ENCODE data around the gene BET1L.

Gene BET1L

GRCh38 chr11:207863-208180 is 623 bp upstream of the BET1L start:
- under 1% methylated on average over 16 of the region's 27 CpGs for WGBS (ENCODE audit: insufficient coverage)
- Histone ChIP-seq H3K4me3 (ENCODE audit: control insufficient read depth in 1 of 7, extremely low read depth in 1 of 7, insufficient read depth in 4 of 7, low read depth in 2 of 7, low read length in 6 of 7) (peak overlapping the region; percentile 79 to 99 (median 92)), H3K36me3 (ENCODE audit: control insufficient read depth in 4 of 4, insufficient read depth in 4 of 4, low read length in 3 of 4) (peaks cover 10 to 62% (median 49%) of the 10 kb centered on the region in 4 experiments), H3K4me1 (ENCODE audit: control extremely low read depth in 1 of 4, control insufficient read depth in 4 of 4, insufficient read depth in 4 of 4, low read length in 3 of 4) (peaks cover 9 to 56% (median 48%) of the 10 kb centered on the region in 4 experiments), H3K27ac (ENCODE audit: insufficient read depth in 1 of 2, low read depth in 1 of 2, low read length in 2 of 2, poor library complexity in 1 of 2, severe bottlenecking in 2 of 2) (peak overlapping the region; percentile 92 to 97), H3K27me3 (replicated peaks in 2 of 5; ENCODE audit: control insufficient read depth in 4 of 5, insufficient read depth in 5 of 5, low read length in 4 of 5) (no peaks in the 10 kb centered on the region), H3K9me3 (ENCODE audit: control extremely low read depth in 1 of 5, control insufficient read depth in 4 of 5, insufficient read depth in 2 of 5, low read depth in 1 of 5, low read length in 4 of 5) (no peaks in the 10 kb centered on the region)
- DNase-seq, result no peak
- CTCF ChIA-PET, result interaction anchor here (1.0 to 1.9 kb wide), 6 partner anchors 9 to 241 kb away, joined by 3 to 5 read pairs (median 3); no protein-coding TSS in a partner anchor
- POLR2A ChIA-PET, result interaction anchor here (0.7 to 1.5 kb wide), 4 partner anchors 9 to 43 kb away, joined by 3 to 11 read pairs (median 4); partner anchors contain the start of genes PSMD13 and SIRT3

GRCh38 chr11:206526-207207 is 532 bp downstream of the BET1L start:
- Histone ChIP-seq H3K27ac (ENCODE audit: insufficient read depth in 1 of 2, low read depth in 1 of 2, low read length in 2 of 2, poor library complexity in 1 of 2, severe bottlenecking in 2 of 2) (peak overlapping the region; percentile 56 to 90), H3K36me3 (ENCODE audit: control insufficient read depth in 4 of 4, insufficient read depth in 4 of 4, low read length in 3 of 4) (peaks cover 7 to 51% (median 38%) of the 10 kb centered on the region in 4 experiments), H3K9me3 (ENCODE audit: control extremely low read depth in 1 of 5, control insufficient read depth in 4 of 5, insufficient read depth in 2 of 5, low read depth in 1 of 5, low read length in 4 of 5) (no peaks in the 10 kb centered on the region), H3K4me3 (ENCODE audit: control insufficient read depth in 1 of 7, extremely low read depth in 1 of 7, insufficient read depth in 4 of 7, low read depth in 2 of 7, low read length in 6 of 7) (peak overlapping the region; percentile 71 to 99 (median 85)), H3K4me1 (ENCODE audit: control extremely low read depth in 1 of 4, control insufficient read depth in 4 of 4, insufficient read depth in 4 of 4, low read length in 3 of 4) (peaks cover 13 to 67% (median 59%) of the 10 kb centered on the region in 4 experiments), H3K27me3 (replicated peaks in 2 of 5; ENCODE audit: control insufficient read depth in 4 of 5, insufficient read depth in 5 of 5, low read length in 4 of 5) (no peaks in the 10 kb centered on the region)
- peak in 2 of 3 donors; percentile 35 to 40 for DNase-seq
- POLR2A ChIA-PET, result interaction anchor here (0.6 to 1.5 kb wide), 4 partner anchors 30 to 62 kb away, joined by 3 to 11 read pairs (median 4); partner anchors contain the start of genes PSMD13 and SIRT3
- CTCF ChIA-PET, result interaction anchor here (0.9 to 1.9 kb wide), 5 partner anchors 11 to 47 kb away, joined by 3 to 5 read pairs (median 3); no protein-coding TSS in a partner anchor
- WGBS (ENCODE audit: insufficient coverage), result 1% methylated on average over 37 of the region's 39 CpGs

- Histone ChIP-seq H3K27me3 (replicated peaks in 2 of 5; ENCODE audit: control insufficient read depth in 4 of 5, insufficient read depth in 5 of 5, low read length in 4 of 5) (no peaks in the 10 kb centered on the region), H3K36me3 (ENCODE audit: control insufficient read depth in 4 of 4, insufficient read depth in 4 of 4, low read length in 3 of 4) (peaks cover 4 to 45% (median 31%) of the 10 kb centered on the region in 4 experiments), H3K27ac (ENCODE audit: insufficient read depth in 1 of 2, low read depth in 1 of 2, low read length in 2 of 2, poor library complexity in 1 of 2, severe bottlenecking in 2 of 2) (peak overlapping the region in 1 of 2 experiments; percentile 90), H3K4me1 (ENCODE audit: control extremely low read depth in 1 of 4, control insufficient read depth in 4 of 4, insufficient read depth in 4 of 4, low read length in 3 of 4) (peaks cover 13 to 72% (median 64%) of the 10 kb centered on the region in 4 experiments), H3K9me3 (ENCODE audit: control extremely low read depth in 1 of 5, control insufficient read depth in 4 of 5, insufficient read depth in 2 of 5, low read depth in 1 of 5, low read length in 4 of 5) (no peaks in the 10 kb centered on the region), H3K4me3 (ENCODE audit: control insufficient read depth in 1 of 7, extremely low read depth in 1 of 7, insufficient read depth in 4 of 7, low read depth in 2 of 7, low read length in 6 of 7) (peak overlapping the region in 5 of 7 experiments; percentile 73 to 99 (median 86))
- no peak for DNase-seq
- ChIA-PET POLR2A (interaction anchor here (0.6 kb wide), 1 partner anchor 63 kb away, joined by 3 read pairs; no protein-coding TSS in a partner anchor), CTCF (no interaction called here)
- WGBS (ENCODE audit: insufficient coverage), result 88% methylated on average over 5 of the region's 7 CpGs
Observed at GRCh38 chr11:206002-206384, 1.2 kb downstream of the BET1L start.

- POLR2A ChIA-PET, result no interaction called here
- peaks cover 13 to 77% (median 64%) of the 10 kb centered on the region in 4 experiments for H3K4me1 ChIP-seq (ENCODE audit: control extremely low read depth in 1 of 4, control insufficient read depth in 4 of 4, insufficient read depth in 4 of 4, low read length in 3 of 4)
- 97% methylated on average over 14 of the region's 16 CpGs for WGBS (ENCODE audit: insufficient coverage)
Observed at GRCh38 chr11:205221-206001, 1.8 kb downstream of the BET1L start.

DNA sequence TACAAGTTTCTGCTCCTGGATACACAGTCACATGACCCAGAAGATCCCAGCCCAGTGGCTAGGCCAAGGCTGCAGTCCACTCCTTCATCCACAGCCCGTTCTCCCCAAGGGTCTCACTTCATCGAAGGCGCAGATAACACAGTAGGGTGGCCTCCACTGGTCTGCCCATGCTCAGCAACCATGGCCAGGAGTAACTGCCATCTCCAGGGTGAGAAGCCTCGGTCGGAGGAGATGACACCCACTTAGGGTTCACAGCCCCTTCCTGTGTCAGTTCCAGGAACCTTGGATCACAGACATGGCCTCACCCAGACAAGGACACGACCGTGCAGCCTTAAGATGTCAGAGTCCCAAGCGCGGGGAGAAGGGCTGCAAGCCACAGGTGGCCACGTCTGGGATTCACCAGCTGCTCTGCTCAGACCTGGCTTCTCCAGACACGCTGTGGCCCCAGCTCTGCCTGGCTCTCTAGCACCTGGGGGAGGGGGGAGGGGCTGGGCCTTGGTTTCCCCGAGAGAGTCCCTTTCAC is 2.6 kb downstream of the BET1L start:
- peaks cover 13 to 69% (median 59%) of the 10 kb centered on the region in 4 experiments for H3K4me1 ChIP-seq (ENCODE audit: control extremely low read depth in 1 of 4, control insufficient read depth in 4 of 4, insufficient read depth in 4 of 4, low read length in 3 of 4)
- no peak overlapping the region for H3K4me3 ChIP-seq (ENCODE audit: control insufficient read depth in 1 of 7, extremely low read depth in 1 of 7, insufficient read depth in 4 of 7, low read depth in 2 of 7, low read length in 6 of 7)
- no peaks in the 10 kb centered on the region for H3K9me3 ChIP-seq (ENCODE audit: control extremely low read depth in 1 of 5, control insufficient read depth in 4 of 5, insufficient read depth in 2 of 5, low read depth in 1 of 5, low read length in 4 of 5)
- DNase-seq, result no peak
- no peaks in the 10 kb centered on the region for H3K27me3 ChIP-seq (replicated peaks in 2 of 5; ENCODE audit: control insufficient read depth in 4 of 5, insufficient read depth in 5 of 5, low read length in 4 of 5)
- POLR2A ChIA-PET, result no interaction called here
- CTCF ChIA-PET, result interaction anchor here (0.6 to 0.8 kb wide), 2 partner anchors 56 to 323 kb away, joined by 3 read pairs; no protein-coding TSS in a partner anchor
- H3K36me3 ChIP-seq (ENCODE audit: control insufficient read depth in 4 of 4, insufficient read depth in 4 of 4, low read length in 3 of 4), result peaks cover 2 to 35% (median 20%) of the 10 kb centered on the region in 4 experiments
- WGBS (ENCODE audit: insufficient coverage), result 88% methylated on average over 10 of the region's 12 CpGs
- no peak overlapping the region for H3K27ac ChIP-seq (ENCODE audit: insufficient read depth in 1 of 2, low read depth in 1 of 2, low read length in 2 of 2, poor library complexity in 1 of 2, severe bottlenecking in 2 of 2)

More at GRCh38 chr11:205221-206001, 1.8 kb downstream of the BET1L start:
- no peak for DNase-seq
- no peak overlapping the region for H3K4me3 ChIP-seq (ENCODE audit: control insufficient read depth in 1 of 7, extremely low read depth in 1 of 7, insufficient read depth in 4 of 7, low read depth in 2 of 7, low read length in 6 of 7)
- H3K9me3 ChIP-seq (ENCODE audit: control extremely low read depth in 1 of 5, control insufficient read depth in 4 of 5, insufficient read depth in 2 of 5, low read depth in 1 of 5, low read length in 4 of 5), result no peaks in the 10 kb centered on the region
- CTCF ChIA-PET, result interaction anchor here (0.6 to 0.8 kb wide), 2 partner anchors 55 to 322 kb away, joined by 3 read pairs; no protein-coding TSS in a partner anchor
- H3K27ac ChIP-seq (ENCODE audit: insufficient read depth in 1 of 2, low read depth in 1 of 2, low read length in 2 of 2, poor library complexity in 1 of 2, severe bottlenecking in 2 of 2), result no peak overlapping the region
- H3K36me3 ChIP-seq (ENCODE audit: control insufficient read depth in 4 of 4, insufficient read depth in 4 of 4, low read length in 3 of 4), result peaks cover 2 to 43% (median 26%) of the 10 kb centered on the region in 4 experiments
- no peaks in the 10 kb centered on the region for H3K27me3 ChIP-seq (replicated peaks in 2 of 5; ENCODE audit: control insufficient read depth in 4 of 5, insufficient read depth in 5 of 5, low read length in 4 of 5)

DNA sequence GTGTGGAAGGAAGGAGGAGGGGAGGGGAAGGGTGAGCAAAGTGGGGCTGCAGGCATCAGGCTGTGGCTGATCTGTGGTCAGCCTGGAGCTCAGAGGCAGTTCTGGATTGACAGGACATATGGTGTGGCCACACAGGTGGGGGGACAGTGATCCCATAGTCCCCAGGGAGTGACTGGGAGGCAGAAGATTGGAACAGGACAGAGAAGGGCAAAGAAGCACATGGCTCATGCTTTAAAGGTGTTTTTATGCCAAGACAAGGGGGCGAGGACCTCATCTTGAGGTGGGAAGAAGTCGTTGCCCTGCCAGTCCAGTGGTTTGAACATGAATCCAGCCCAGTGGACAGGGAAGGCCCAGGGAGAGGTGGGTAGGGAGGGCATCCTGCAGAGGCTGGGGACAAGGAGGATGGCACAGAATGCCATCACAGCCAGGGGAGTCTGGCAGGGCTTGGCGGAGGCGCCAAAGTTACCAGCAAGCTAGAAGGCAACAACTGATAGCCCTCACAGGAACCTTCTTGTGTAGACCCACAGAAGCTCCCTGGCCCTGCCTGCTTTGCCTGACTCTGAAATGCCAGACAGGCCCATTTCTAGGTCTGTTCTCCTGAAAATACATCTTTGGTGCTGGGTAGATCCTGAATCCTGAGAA is 3.1 kb downstream of the BET1L start:
- no peak for DNase-seq
- peaks cover 13 to 63% (median 54%) of the 10 kb centered on the region in 4 experiments for H3K4me1 ChIP-seq (ENCODE audit: control extremely low read depth in 1 of 4, control insufficient read depth in 4 of 4, insufficient read depth in 4 of 4, low read length in 3 of 4)
- H3K4me3 ChIP-seq (ENCODE audit: control insufficient read depth in 1 of 7, extremely low read depth in 1 of 7, insufficient read depth in 4 of 7, low read depth in 2 of 7, low read length in 6 of 7), result no peak overlapping the region
- peaks cover 2 to 33% (median 19%) of the 10 kb centered on the region in 4 experiments for H3K36me3 ChIP-seq (ENCODE audit: control insufficient read depth in 4 of 4, insufficient read depth in 4 of 4, low read length in 3 of 4)
- POLR2A ChIA-PET, result no interaction called here
- no peak overlapping the region for H3K27ac ChIP-seq (ENCODE audit: insufficient read depth in 1 of 2, low read depth in 1 of 2, low read length in 2 of 2, poor library complexity in 1 of 2, severe bottlenecking in 2 of 2)
- WGBS (ENCODE audit: insufficient coverage), result 93% methylated on average over 4 of the region's 4 CpGs
- no peaks in the 10 kb centered on the region for H3K27me3 ChIP-seq (replicated peaks in 2 of 5; ENCODE audit: control insufficient read depth in 4 of 5, insufficient read depth in 5 of 5, low read length in 4 of 5)
- H3K9me3 ChIP-seq (ENCODE audit: control extremely low read depth in 1 of 5, control insufficient read depth in 4 of 5, insufficient read depth in 2 of 5, low read depth in 1 of 5, low read length in 4 of 5), result no peaks in the 10 kb centered on the region
- CTCF ChIA-PET, result interaction anchor here (0.9 kb wide), 1 partner anchor 8 kb away, joined by 3 read pairs; no protein-coding TSS in a partner anchor

All from common myeloid progenitor, CD34-positive (primary cell).